RPMI8226 (cell line): ENCODE results near the gene CCDC167.

Experiments
- DNase-seq: peaks from one replicate; pipeline ENCODE4 v3.0.0-alpha.2; 2015

Gene CCDC167

GRCh38 chr6:37486121-37486839 is 13.4 kb downstream of the CCDC167 start:
- DNase-seq, result no peak

GRCh38 chr6:37485291-37485702 is 14.4 kb downstream of the CCDC167 start:
- DNase-seq, result no peak

GRCh38 chr6:37484786-37485170 is 14.9 kb downstream of the CCDC167 start:
- DNase-seq, result no peak

- DNase-seq, result peak; percentile 45
Measured at GRCh38 chr6:37483917-37484785, 15.5 kb downstream of the CCDC167 start.

GRCh38 chr6:37483252-37483901 is 16.3 kb downstream of the CCDC167 start:
- DNase-seq, result no peak

GRCh38 chr6:37482606-37483251 is 17.0 kb downstream of the CCDC167 start:
- no peak for DNase-seq

- no peak for DNase-seq
Measured at GRCh38 chr6:37481711-37482605, 17.7 kb downstream of the CCDC167 start.

GRCh38 chr6:37480951-37481534 is 18.6 kb downstream of the CCDC167 start:
- DNase-seq, result no peak

GRCh38 chr6:37480118-37480736 is 19.5 kb downstream of the CCDC167 start:
- no peak for DNase-seq

GRCh38 chr6:37479266-37479854 is 20.3 kb downstream of the CCDC167 start:
- DNase-seq, result no peak

- no peak for DNase-seq
Measured at GRCh38 chr6:37478827-37479226, 20.9 kb downstream of the CCDC167 start.

- DNase-seq, result no peak
Measured at GRCh38 chr6:37477656-37478435, 21.8 kb downstream of the CCDC167 start.

- no peak for DNase-seq
Measured at GRCh38 chr6:37477191-37477590, 22.5 kb downstream of the CCDC167 start.

- no peak for DNase-seq
Measured at GRCh38 chr6:37474316-37474715, 25.4 kb downstream of the CCDC167 start.

- no peak for DNase-seq
Measured at GRCh38 chr6:37473364-37474095, 26.2 kb downstream of the CCDC167 start.

GRCh38 chr6:37467718-37468117 is 32.0 kb downstream of the CCDC167 start:
- DNase-seq, result no peak

- no peak for DNase-seq
Measured at GRCh38 chr6:37463110-37463509, 36.6 kb downstream of the CCDC167 start.

- no peak for DNase-seq
Measured at GRCh38 chr6:37460805-37461204, 38.9 kb downstream of the CCDC167 start.
